Osteoblast (primary cell): ENCODE results near the gene DNAJC1. TPM values are rescaled to one million over a fixed set of nuclear protein-coding genes. Genes with fewer than 3 reads are reported as not detected.
A peak's percentile ranks its signal among the peaks of the same experiment; 100 is the strongest.

ENCODE experiments used
- DNase-seq: peaks from one replicate; pipeline ENCODE4 v3.0.0; 2011; ENCODE audit warnings: low spot score, mixed read lengths; ENCODE audit not compliant: insufficient read length; ENCODE audit errors: missing footprints
- H2AFZ ChIP-seq: 2 replicates; pipeline ENCODE4 v1.6.0; 2011; ENCODE audit warnings: mild to moderate bottlenecking, low read length
- H3K27ac ChIP-seq: 2 replicates; pipeline ENCODE4 v1.5.1; 2011; ENCODE audit warnings: mild to moderate bottlenecking, low read depth, low read length, moderate library complexity
- H3K27me3 ChIP-seq: 2 replicates; pipeline ENCODE4 v1.6.0; 2012; ENCODE audit warnings: mild to moderate bottlenecking, control low read depth, inconsistent platforms, low read length, moderate library complexity; ENCODE audit not compliant: insufficient read depth
- H3K36me3 ChIP-seq: 2 replicates; pipeline ENCODE4 v1.5.1; 2011; ENCODE audit warnings: mild to moderate bottlenecking, low read length, control low read depth, moderate library complexity; ENCODE audit not compliant: insufficient read depth
- H3K4me1 ChIP-seq: 2 replicates; pipeline ENCODE4 v1.5.1; 2011; ENCODE audit warnings: mild to moderate bottlenecking, low read length, control low read depth, moderate library complexity; ENCODE audit not compliant: insufficient read depth
- H3K4me2 ChIP-seq: 2 replicates; pipeline ENCODE4 v1.6.0; 2011; ENCODE audit warnings: mild to moderate bottlenecking, low read length; ENCODE audit not compliant: insufficient read depth
- H3K4me3 ChIP-seq: fragments of 200-600 bp; sonication (generic); 3 replicates; pipeline ENCODE4 v1.5.1; 2012; ENCODE audit warnings: mild to moderate bottlenecking, low read length, inconsistent platforms; ENCODE audit not compliant: insufficient read depth
- H3K79me2 ChIP-seq: 2 replicates; pipeline ENCODE4 v1.6.0; 2012; ENCODE audit warnings: mild to moderate bottlenecking, low read length, control low read depth, inconsistent platforms; ENCODE audit not compliant: insufficient read depth
- H3K9me3 ChIP-seq: 2 replicates; pipeline ENCODE4 v1.5.1; 2011; ENCODE audit warnings: low read depth, low read length, control low read depth
- H4K20me1 ChIP-seq: 2 replicates; pipeline ENCODE4 v1.6.0; 2012; ENCODE audit warnings: mild to moderate bottlenecking, low read length, control low read depth; ENCODE audit not compliant: insufficient read depth
- CTCF ChIP-seq: IDR thresholded peaks from 2 replicates; pipeline ENCODE4 v1.5.1; 2011; ENCODE audit warnings: mild to moderate bottlenecking, low read depth, low read length, moderate library complexity; ENCODE audit errors: extremely low read depth
- total RNA-seq: library from RNA; depleted of rRNA; stranded (reverse); fragments of >200 nt; gene quantifications from 2 replicates; pipeline ENCODE4 v1.2.3, GENCODE V29; 2012

The DNAJC1 gene
- total RNA-seq, 1 donor = 83.2 TPM

- TF ChIP-seq CTCF = no peak
- Histone ChIP-seq H3K4me2 (no peak overlapping the region), H3K4me1 (no peaks in the 10 kb centered on the region), H4K20me1 (no peaks in the 10 kb centered on the region), H3K27me3 (no peaks in the 10 kb centered on the region), H3K4me3 (no peak overlapping the region), H3K9me3 (no peaks in the 10 kb centered on the region), H2AFZ (no peak overlapping the region), H3K79me2 (no peaks in the 10 kb centered on the region), H3K27ac (no peak overlapping the region), H3K36me3 (no peaks in the 10 kb centered on the region)
- DNase-seq = no peak
Measured at GRCh38 chr10:21920633-21921032, 82.9 kb downstream of the DNAJC1 start.

- H3K79me2 ChIP-seq = no peaks in the 10 kb centered on the region
Measured at GRCh38 chr10:21919906-21920305, 83.6 kb downstream of the DNAJC1 start.

DNA sequence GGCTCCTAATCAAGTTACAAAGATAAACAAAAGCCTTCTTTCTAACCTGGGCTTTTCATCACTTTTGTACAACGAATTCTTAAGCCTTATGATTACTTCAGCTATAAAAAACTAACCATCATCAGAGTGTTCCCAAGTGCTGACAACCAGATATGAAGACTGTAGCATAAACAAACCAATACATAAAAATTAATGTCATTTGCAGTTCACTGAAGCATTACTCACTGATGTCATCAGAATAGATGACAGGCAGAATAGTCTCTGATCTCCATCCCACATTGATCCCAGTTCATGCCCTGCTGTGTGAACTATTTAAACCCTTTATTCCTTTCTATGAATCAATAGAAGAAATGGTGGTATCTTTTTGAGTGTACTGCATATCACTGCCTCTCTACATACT, 84.4 kb downstream of the DNAJC1 start:
- no peaks in the 10 kb centered on the region for H3K9me3 ChIP-seq
- H3K36me3 ChIP-seq = no peaks in the 10 kb centered on the region
- H3K4me1 ChIP-seq = no peaks in the 10 kb centered on the region
- TF ChIP-seq CTCF = no peak
- no peaks in the 10 kb centered on the region for H3K27me3 ChIP-seq
- H3K4me3 ChIP-seq = no peak overlapping the region
- no peak overlapping the region for H2AFZ ChIP-seq
- H3K27ac ChIP-seq = no peak overlapping the region
- H3K79me2 ChIP-seq = no peaks in the 10 kb centered on the region
- H3K4me2 ChIP-seq = no peak overlapping the region
- no peaks in the 10 kb centered on the region for H4K20me1 ChIP-seq
- no peak for DNase-seq

More at GRCh38 chr10:21919906-21920305, 83.6 kb downstream of the DNAJC1 start:
- Histone ChIP-seq H3K4me1 (no peaks in the 10 kb centered on the region), H3K27ac (no peak overlapping the region), H3K4me2 (no peak overlapping the region), H3K4me3 (no peak overlapping the region), H2AFZ (no peak overlapping the region), H3K27me3 (no peaks in the 10 kb centered on the region), H4K20me1 (no peaks in the 10 kb centered on the region), H3K9me3 (no peaks in the 10 kb centered on the region), H3K36me3 (no peaks in the 10 kb centered on the region)
- no peak for TF ChIP-seq CTCF
- no peak for DNase-seq

GRCh38 chr10:21912625-21913024, 90.9 kb downstream of the DNAJC1 start:
- H2AFZ ChIP-seq = peak overlapping the region; percentile 45
- no peaks in the 10 kb centered on the region for H4K20me1 ChIP-seq
- no peaks in the 10 kb centered on the region for H3K27me3 ChIP-seq
- H3K79me2 ChIP-seq = no peaks in the 10 kb centered on the region
- no peak overlapping the region for H3K27ac ChIP-seq
- H3K9me3 ChIP-seq = no peaks in the 10 kb centered on the region
- H3K4me3 ChIP-seq = no peak overlapping the region
- DNase-seq = peak; percentile 38
- no peaks in the 10 kb centered on the region for H3K36me3 ChIP-seq
- H3K4me2 ChIP-seq = no peak overlapping the region
- no peak for TF ChIP-seq CTCF
- no peaks in the 10 kb centered on the region for H3K4me1 ChIP-seq
